Lung (tissue), 12 donors: ENCODE measurements around the gene NOS3. TPM values are rescaled to one million over a fixed set of nuclear protein-coding genes. Genes with fewer than 3 reads are reported as not detected.
A peak's percentile ranks its signal among the peaks of the same experiment; 100 is the strongest.

Experiments
- ATAC-seq: fragments of 200-7000 bp; cut with Tn5 transposase; one replicate; pipeline ENCODE4 v1.9.1; 2020; ENCODE audit warnings: moderate number of reproducible peaks; ENCODE audit not compliant: insufficient read depth, low FRiP score
- DNase-seq, 3 donors: peaks; one replicate each; pipeline ENCODE4 v3.0.0-alpha.2; 2013 to 2017
- H3K27ac ChIP-seq, 2 donors: one replicate each; pipeline ENCODE4 v1.5.1; 2013; ENCODE audit warnings: mild to moderate bottlenecking in 2 of 2, moderate library complexity in 2 of 2, control low read depth in 1 of 2, inconsistent platforms in 1 of 2, low read depth in 1 of 2, low read length in 1 of 2
- H3K27me3 ChIP-seq, 3 donors: one replicate each; pipeline ENCODE4 v1.5.1; 2013; ENCODE audit warnings: low read length in 2 of 3; ENCODE audit not compliant: control insufficient read depth in 3 of 3, insufficient read depth in 3 of 3
- H3K36me3 ChIP-seq, 4 donors: one replicate each; pipeline ENCODE4 v1.5.1; 2013; ENCODE audit warnings: low read length in 4 of 4, mild to moderate bottlenecking in 1 of 4, moderate library complexity in 1 of 4; ENCODE audit not compliant: control insufficient read depth in 4 of 4, insufficient read depth in 4 of 4
- H3K4me1 ChIP-seq, 5 donors: one replicate each; pipeline ENCODE4 v1.5.1; 2013; ENCODE audit warnings: low read length in 5 of 5, mild to moderate bottlenecking in 2 of 5, moderate library complexity in 1 of 5; ENCODE audit not compliant: control insufficient read depth in 5 of 5, insufficient read depth in 5 of 5
- H3K4me3 ChIP-seq: one replicate; pipeline ENCODE4 v1.5.1; 2013; ENCODE audit warnings: mild to moderate bottlenecking, control low read depth, moderate library complexity
- H3K9ac ChIP-seq, 2 donors: one replicate each; pipeline ENCODE4 v1.5.1; 2013; ENCODE audit warnings: low read length in 2 of 2, control low read depth in 1 of 2; ENCODE audit not compliant: insufficient read depth in 1 of 2
- H3K9me3 ChIP-seq, 4 donors: one replicate each; pipeline ENCODE4 v1.5.1; 2013; ENCODE audit warnings: low read length in 3 of 4, mild to moderate bottlenecking in 1 of 4, moderate library complexity in 1 of 4; ENCODE audit not compliant: control insufficient read depth in 4 of 4, insufficient read depth in 3 of 4
- CTCF ChIP-seq: IDR thresholded peaks from 2 replicates; pipeline ENCODE4 v1.5.1; 2012; ENCODE audit warnings: mild to moderate bottlenecking; ENCODE audit errors: control extremely low read depth, extremely low read depth
- WGBS, 2 donors: extraction: QIAGEN DNeasy Blood & Tissue Kit; methylation state at CpG; one replicate each; pipeline ENCODE4 v1.1.7; 2013; 5-methylcytosine and 5-hydroxymethylcytosine counted together
- polyA plus RNA-seq, 2 donors: library from polyadenylated mRNA; stranded (reverse); fragments of 200-250 nt; gene quantifications; one replicate each; pipeline ENCODE4 v1.2.1, GENCODE V29; 2013
- total RNA-seq, 2 donors: library from RNA; depleted of rRNA in 1 of 2; stranded (reverse); fragments of >200 nt in 1 of 2; gene quantifications; one replicate each; pipeline ENCODE4 v1.2.1, GENCODE V29; 2014 to 2021
- donor health status: control.
- donor health status: control.
- donor health status: Bipolar disorder and iron deficiency.
- donor health status: healthy.
- donor health status: DM: yes; HTN: yes; CAD: no.

The NOS3 gene
- total and polyA plus RNA-seq, 4 donors: 9.3 to 31.0 (median 11.9) TPM

- H3K9ac ChIP-seq: no peak overlapping the region
- no peak for DNase-seq
- no peak overlapping the region for H3K4me3 ChIP-seq
- H3K4me1 ChIP-seq: peaks cover 0 to 45% (median 14%) of the 10 kb centered on the region in 5 donors
- peaks cover 0 to 12% (median 0%) of the 10 kb centered on the region in 4 donors for H3K9me3 ChIP-seq
- no peak for TF ChIP-seq CTCF
- 78 to 86% methylated on average over 6 of the region's 6 CpGs for WGBS, 2 donors
- no peaks in the 10 kb centered on the region for H3K36me3 ChIP-seq
- peaks cover 0 to 5% (median 0%) of the 10 kb centered on the region in 3 donors for H3K27me3 ChIP-seq
- no peak for ATAC-seq
- no peak overlapping the region for H3K27ac ChIP-seq
These were observed 1.3 kb downstream of the NOS3 start for GRCh38 chr7:150992051-150992640.

- no peak for TF ChIP-seq CTCF
- peaks cover 0 to 4% (median 0%) of the 10 kb centered on the region in 3 donors for H3K27me3 ChIP-seq
- peaks cover 0 to 51% (median 15%) of the 10 kb centered on the region in 5 donors for H3K4me1 ChIP-seq
- ATAC-seq: peak; percentile 43
- H3K4me3 ChIP-seq: no peak overlapping the region
- 44 to 46% methylated on average over 5 of the region's 5 CpGs for WGBS, 2 donors
- H3K9ac ChIP-seq: no peak overlapping the region
- peak overlapping the region; percentile 27 to 51 for H3K27ac ChIP-seq
- peak; percentile 67 to 79 (median 74) for DNase-seq
- H3K9me3 ChIP-seq: peaks cover 0 to 12% (median 0%) of the 10 kb centered on the region in 4 donors
- H3K36me3 ChIP-seq: no peaks in the 10 kb centered on the region
These were observed 2.1 kb downstream of the NOS3 start for GRCh38 chr7:150992833-150993302.

GRCh38 chr7:150993511-150993910, 2.7 kb downstream of the NOS3 start:
- Histone ChIP-seq H3K4me1 (peaks cover 0 to 47% (median 13%) of the 10 kb centered on the region in 5 donors), H3K4me3 (peak overlapping the region; percentile 39), H3K27ac (peak overlapping the region; percentile 51 to 78), H3K36me3 (no peaks in the 10 kb centered on the region), H3K27me3 (no peaks in the 10 kb centered on the region), H3K9ac (no peak overlapping the region), H3K9me3 (peaks cover 0 to 12% (median 0%) of the 10 kb centered on the region in 4 donors)
- no peak for TF ChIP-seq CTCF
- peak; percentile 5 for ATAC-seq
- peak in 1 of 3 donors; percentile 58 for DNase-seq
- 70 to 86% methylated on average over 14 of the region's 14 CpGs for WGBS, 2 donors
